GM12878 (cell line): ENCODE data around the gene GID4.

Source experiments
- CBX5 ChIP-seq: sonication (generic); IDR thresholded peaks from 2 replicates; pipeline ENCODE4 v1.6.1; 2016; ENCODE audit warnings: low read depth, moderate library complexity, mild to moderate bottlenecking, inconsistent platforms
- IRF5 ChIP-seq: fragments of 450-650 bp; IDR thresholded peaks from 2 replicates; pipeline ENCODE4 v1.6.1; 2017; ENCODE audit warnings: borderline replicate concordance
- MTA2 ChIP-seq: fragments of 450-650 bp; IDR thresholded peaks from 2 replicates; pipeline ENCODE4 v1.6.1; 2016; ENCODE audit warnings: low read depth, mild to moderate bottlenecking, moderate library complexity
- POLR2AphosphoS5 ChIP-seq: IDR thresholded peaks from 2 replicates; pipeline ENCODE4 v1.6.1; 2011; ENCODE audit warnings: mild to moderate bottlenecking, low read length, inconsistent platforms
- RB1 ChIP-seq: fragments of 450-650 bp; formaldehyde crosslinking; IDR thresholded peaks from 2 replicates; pipeline ENCODE4 v1.6.1; 2017; ENCODE audit warnings: mild to moderate bottlenecking, borderline replicate concordance
- SMAD1 ChIP-seq: fragments of 450-650 bp; IDR thresholded peaks from 2 replicates; pipeline ENCODE4 v1.6.1; 2018; ENCODE audit warnings: mild to moderate bottlenecking, low read depth; ENCODE audit not compliant: partially characterized antibody
- SREBF2 ChIP-seq: IDR thresholded peaks from 2 replicates; pipeline ENCODE4 v1.6.1; 2012; ENCODE audit warnings: mild to moderate bottlenecking, low read length

- no peak for TF ChIP-seq POLR2AphosphoS5
- no peak for TF ChIP-seq SREBF2
- no peak for TF ChIP-seq CBX5
- no peak for TF ChIP-seq IRF5
- no peak for TF ChIP-seq MTA2
- TF ChIP-seq RB1 = no peak
- no peak for TF ChIP-seq SMAD1
Observed at GRCh38 chr17:18035704-18036103, 3.5 kb upstream of the GID4 start.
